ENCODE measurements around the gene THYN1. TPM values are rescaled to one million over a fixed set of nuclear protein-coding genes. Genes with fewer than 3 reads are reported as not detected.

THYN1 gene
- total RNA-seq, 1 experiment from 2014 or later, result 88.3 TPM

DNA sequence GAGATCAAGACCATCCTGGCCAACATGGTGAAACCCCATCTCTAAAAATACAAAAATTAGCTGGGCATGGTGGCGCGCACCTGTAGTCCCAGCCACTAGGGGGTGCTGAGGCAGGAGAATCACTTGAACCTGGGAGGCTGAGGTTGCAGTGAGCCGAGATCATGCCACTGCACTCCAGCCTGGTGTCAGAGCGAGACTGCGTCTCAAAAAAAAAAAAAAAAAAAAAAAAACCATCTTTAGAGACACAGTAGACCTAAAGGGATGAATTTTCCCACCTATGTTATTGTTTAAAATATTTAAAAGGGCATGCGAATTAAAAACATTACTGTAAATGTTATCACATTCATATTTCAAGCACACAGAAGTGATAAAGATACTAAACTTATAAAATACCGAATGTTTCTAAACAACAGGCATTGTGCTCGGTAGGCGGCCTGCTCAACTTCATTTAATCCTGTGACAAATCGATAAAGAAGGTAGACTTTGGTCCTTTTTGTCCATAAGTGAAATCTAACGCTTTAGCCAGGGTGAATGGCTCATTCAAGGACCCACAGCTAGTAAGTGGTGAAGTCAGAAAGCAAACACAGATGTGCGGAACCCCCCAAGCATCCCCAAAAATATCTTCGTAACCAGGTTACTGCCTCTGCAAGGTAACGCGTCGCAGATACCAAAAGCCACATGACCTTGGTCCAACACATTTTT is 45.5 kb downstream of the THYN1 start:
- peaks cover 91% of the 10 kb centered on the region for H3K36me3 Mint-ChIP-seq (ENCODE audit: insufficient read depth, unreplicated experiment)
- no peaks in the 10 kb centered on the region for H3K4me1 ChIP-seq
- H3K4me1 Mint-ChIP-seq (ENCODE audit: low read depth, unreplicated experiment), result no peaks in the 10 kb centered on the region
- H3K36me3 ChIP-seq (ENCODE audit: control insufficient read depth, insufficient read depth, low read length), result peaks cover 8% of the 10 kb centered on the region
- H3K9me3 Mint-ChIP-seq (ENCODE audit: unreplicated experiment), result no peaks in the 10 kb centered on the region
- H3K27me3 ChIP-seq (replicated peaks; ENCODE audit: control insufficient read depth, insufficient read depth, low read length), result no peaks in the 10 kb centered on the region
- no TSS peak for BruUV-seq (replicated peaks)
- no peak overlapping the region for H3K27ac Mint-ChIP-seq (ENCODE audit: unreplicated experiment)
- H3K9me3 ChIP-seq, result no peaks in the 10 kb centered on the region
- H3K4me3 Mint-ChIP-seq (ENCODE audit: unreplicated experiment), result no peak overlapping the region
- intact Hi-C loops (cut with micrococcal nuclease; ENCODE audit: unreplicated experiment), result loop anchor here (1.0 kb wide), 1 partner anchor 37 kb away; no protein-coding TSS in a partner anchor
- no peaks in the 10 kb centered on the region for H3K27me3 Mint-ChIP-seq (ENCODE audit: insufficient read depth, unreplicated experiment)
- CTCF ChIA-PET, result interaction anchor here (0.7 to 1.0 kb wide), 5 partner anchors 17 to 129 kb away, joined by 4 to 11 read pairs (median 7); partner anchors contain the start of gene VPS26B
- TF ChIP-seq CTCF (IDR thresholded peaks at IDR 0.05; ENCODE audit: insufficient read depth in 1 of 2, low read depth in 1 of 2, low read length in 1 of 2, severe bottlenecking in 1 of 2, unreplicated experiment in 1 of 2), result peak; percentile 62 to 94
- peak; percentile 66 to 82 for DNase-seq
- no peak overlapping the region for H3K4me3 ChIP-seq (ENCODE audit: low read depth, low read length)
- POLR2A ChIA-PET, result interaction anchor here (1.0 kb wide), 1 partner anchor 10 kb away, joined by 17 read pairs; no protein-coding TSS in a partner anchor

DNA sequence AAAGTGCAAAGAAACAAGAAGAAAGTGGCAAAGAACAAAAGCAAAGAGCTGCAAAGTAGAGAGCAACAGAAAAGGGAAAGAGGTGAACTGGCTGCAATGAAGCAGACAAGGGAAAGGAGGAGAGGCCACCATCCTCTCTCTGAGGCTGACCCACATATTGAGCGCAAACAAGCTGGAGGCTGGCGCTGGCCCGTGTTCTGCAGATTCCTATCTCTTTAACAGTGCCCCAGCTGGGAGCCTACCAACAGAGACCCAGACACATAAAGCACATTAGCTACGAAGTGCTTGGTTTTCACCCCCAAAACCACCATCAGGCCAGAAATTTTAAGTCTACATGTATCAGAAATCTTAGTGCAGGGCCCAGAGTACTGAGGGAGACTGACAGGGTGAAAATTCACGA is 47.0 kb downstream of the THYN1 start:
- POLR2A ChIA-PET, result no interaction called here

DNA sequence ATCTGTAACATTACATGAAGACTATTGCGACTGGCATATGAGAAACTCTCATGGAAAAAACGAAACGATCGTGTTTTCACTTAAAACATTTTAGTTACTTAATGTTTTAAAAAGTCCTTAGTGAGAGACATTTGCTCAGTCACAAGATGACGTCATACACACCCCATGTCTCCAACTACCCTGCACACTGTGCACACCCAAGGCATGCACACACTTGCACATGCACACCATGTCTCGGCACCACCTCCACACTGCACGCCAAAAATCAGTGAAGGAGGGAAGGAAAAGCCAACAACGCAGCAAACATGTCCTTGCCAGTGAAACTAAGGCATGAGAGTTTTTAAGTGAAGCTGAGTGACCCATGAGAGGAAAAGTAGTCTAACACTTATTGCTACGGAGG is 47.4 kb downstream of the THYN1 start:
- Mint-ChIP-seq H3K9me3 (ENCODE audit: unreplicated experiment) (no peaks in the 10 kb centered on the region), H3K4me3 (ENCODE audit: unreplicated experiment) (no peak overlapping the region), H3K36me3 (ENCODE audit: insufficient read depth, unreplicated experiment) (peaks cover 94% of the 10 kb centered on the region), H3K4me1 (ENCODE audit: low read depth, unreplicated experiment) (no peaks in the 10 kb centered on the region), H3K27ac (ENCODE audit: unreplicated experiment) (no peak overlapping the region), H3K27me3 (ENCODE audit: insufficient read depth, unreplicated experiment) (no peaks in the 10 kb centered on the region)
- Histone ChIP-seq H3K36me3 (ENCODE audit: control insufficient read depth, insufficient read depth, low read length) (peaks cover 8% of the 10 kb centered on the region), H3K4me1 (no peaks in the 10 kb centered on the region), H3K4me3 (ENCODE audit: low read depth, low read length) (no peak overlapping the region), H3K9me3 (no peaks in the 10 kb centered on the region), H3K27me3 (replicated peaks; ENCODE audit: control insufficient read depth, insufficient read depth, low read length) (no peaks in the 10 kb centered on the region)
- ChIA-PET CTCF (no interaction called here), POLR2A (no interaction called here)
- TF ChIP-seq CTCF (IDR thresholded peaks at IDR 0.05; ENCODE audit: insufficient read depth in 1 of 2, low read depth in 1 of 2, low read length in 1 of 2, severe bottlenecking in 1 of 2, unreplicated experiment in 1 of 2), result no peak
- no peak for DNase-seq
- intact Hi-C loops (cut with micrococcal nuclease; ENCODE audit: unreplicated experiment), result no loop called here
- BruUV-seq (replicated peaks), result no TSS peak

More for the DNA sequence above, 47.0 kb downstream of the THYN1 start:
- no peaks in the 10 kb centered on the region for H3K9me3 ChIP-seq
- Mint-ChIP-seq H3K9me3 (ENCODE audit: unreplicated experiment) (no peaks in the 10 kb centered on the region), H3K27ac (ENCODE audit: unreplicated experiment) (no peak overlapping the region), H3K4me3 (ENCODE audit: unreplicated experiment) (no peak overlapping the region), H3K4me1 (ENCODE audit: low read depth, unreplicated experiment) (no peaks in the 10 kb centered on the region), H3K27me3 (ENCODE audit: insufficient read depth, unreplicated experiment) (no peaks in the 10 kb centered on the region), H3K36me3 (ENCODE audit: insufficient read depth, unreplicated experiment) (peaks cover 94% of the 10 kb centered on the region)
- H3K36me3 ChIP-seq (ENCODE audit: control insufficient read depth, insufficient read depth, low read length), result peaks cover 8% of the 10 kb centered on the region
- CTCF ChIA-PET, result interaction anchor here (0.6 kb wide), 1 partner anchor 9 kb away, joined by 7 read pairs; no protein-coding TSS in a partner anchor
- H3K4me1 ChIP-seq, result no peaks in the 10 kb centered on the region
- no peak overlapping the region for H3K4me3 ChIP-seq (ENCODE audit: low read depth, low read length)
- BruUV-seq (replicated peaks), result no TSS peak
- H3K27me3 ChIP-seq (replicated peaks; ENCODE audit: control insufficient read depth, insufficient read depth, low read length), result no peaks in the 10 kb centered on the region
- TF ChIP-seq CTCF (IDR thresholded peaks at IDR 0.05; ENCODE audit: insufficient read depth in 1 of 2, low read depth in 1 of 2, low read length in 1 of 2, severe bottlenecking in 1 of 2, unreplicated experiment in 1 of 2), result no peak
- intact Hi-C loops (cut with micrococcal nuclease; ENCODE audit: unreplicated experiment), result no loop called here
- no peak for DNase-seq

Data from Caco-2 (cell line).